Thoracic aorta (tissue), 2 donors: ENCODE measurements around the gene FARS2. TPM values are rescaled to one million over a fixed set of nuclear protein-coding genes. Genes with fewer than 3 reads are reported as not detected.

Experiments used
- ATAC-seq: fragments of 150-250 bp; one replicate; pipeline ENCODE4 v1.8.0; 2017; ENCODE audit warnings: low read depth; ENCODE audit not compliant: insufficient number of reproducible peaks, low FRiP score
- DNase-seq: peaks from one replicate; pipeline ENCODE4 v3.0.0-alpha.2; 2020; ENCODE audit warnings: low spot score
- H3K27ac ChIP-seq, 2 donors: fragments of 200-600 bp; sonication (generic); 1 replicate in 1 of 2; 2 replicates in 1 of 2; pipeline ENCODE4 v1.5.1; 2016; ENCODE audit warnings: mild to moderate bottlenecking in 2 of 2, moderate library complexity in 2 of 2
- H3K27me3 ChIP-seq: fragments of 200-600 bp; sonication (generic); replicated peaks from 2 replicates; pipeline ENCODE4 v1.6.0; 2016; ENCODE audit warnings: mild to moderate bottlenecking; ENCODE audit not compliant: insufficient read depth
- H3K36me3 ChIP-seq: fragments of 200-600 bp; sonication (generic); one replicate; pipeline ENCODE4 v1.5.1; 2016
- H3K4me1 ChIP-seq, 2 donors: fragments of 200-600 bp; sonication (generic); 1 replicate in 1 of 2; 2 replicates in 1 of 2; pipeline versions ENCODE4 v1.5.1 to v1.6.0; 2016; ENCODE audit warnings: low read depth in 2 of 2, mild to moderate bottlenecking in 1 of 2; ENCODE audit not compliant: control insufficient read depth in 1 of 2
- H3K4me3 ChIP-seq: fragments of 200-600 bp; sonication (generic); 2 replicates; pipeline ENCODE4 v1.5.1; 2016; ENCODE audit warnings: mild to moderate bottlenecking
- H3K9me3 ChIP-seq: fragments of 200-600 bp; sonication (generic); 2 replicates; pipeline ENCODE4 v1.5.1; 2016
- CTCF ChIP-seq: fragments of 200-600 bp; sonication (generic); IDR thresholded peaks from one replicate; pipeline ENCODE4 v1.5.1; 2019; ENCODE audit warnings: antibody characterized with exemption
- total RNA-seq, 2 donors: library from RNA; depleted of rRNA; stranded (reverse); fragments of >200 nt; gene quantifications; one replicate each; pipeline versions ENCODE4 v1.1.0 to v1.2.3, GENCODE V29; 2016

The FARS2 gene
- total RNA-seq, 2 donors from 2014 or later = 10.4 to 11.6 TPM

GRCh38 chr6:5472571-5472970 lies 211.3 kb downstream of the FARS2 start:
- no peak for TF ChIP-seq CTCF
- no peak for DNase-seq
- H3K4me3 ChIP-seq = no peak overlapping the region
- no peaks in the 10 kb centered on the region for H3K9me3 ChIP-seq
- no peak overlapping the region for H3K27ac ChIP-seq
- H3K27me3 ChIP-seq = no peaks in the 10 kb centered on the region
- H3K4me1 ChIP-seq = no peaks in the 10 kb centered on the region
- no peak for ATAC-seq
- H3K36me3 ChIP-seq = no peaks in the 10 kb centered on the region

- DNase-seq (no peak), ATAC-seq (no peak)
- no peaks in the 10 kb centered on the region for H3K4me1 ChIP-seq
- no peak overlapping the region for H3K27ac ChIP-seq
- no peak overlapping the region for H3K4me3 ChIP-seq
- H3K36me3 ChIP-seq = no peaks in the 10 kb centered on the region
- no peaks in the 10 kb centered on the region for H3K9me3 ChIP-seq
- no peak for TF ChIP-seq CTCF
- H3K27me3 ChIP-seq = no peaks in the 10 kb centered on the region
Measured at GRCh38 chr6:5475779-5476178, 214.5 kb downstream of the FARS2 start.

GRCh38 chr6:5478380-5478779 lies 217.1 kb downstream of the FARS2 start:
- no peak overlapping the region for H3K4me3 ChIP-seq
- DNase-seq (no peak), ATAC-seq (no peak)
- no peak overlapping the region for H3K27ac ChIP-seq
- no peaks in the 10 kb centered on the region for H3K9me3 ChIP-seq
- no peaks in the 10 kb centered on the region for H3K4me1 ChIP-seq
- TF ChIP-seq CTCF = no peak
- no peaks in the 10 kb centered on the region for H3K27me3 ChIP-seq
- no peaks in the 10 kb centered on the region for H3K36me3 ChIP-seq

GRCh38 chr6:5481033-5481432 lies 219.7 kb downstream of the FARS2 start:
- no peaks in the 10 kb centered on the region for H3K9me3 ChIP-seq
- no peaks in the 10 kb centered on the region for H3K4me1 ChIP-seq
- no peaks in the 10 kb centered on the region for H3K27me3 ChIP-seq
- H3K4me3 ChIP-seq = no peak overlapping the region
- no peak for TF ChIP-seq CTCF
- no peaks in the 10 kb centered on the region for H3K36me3 ChIP-seq
- DNase-seq (no peak), ATAC-seq (no peak)
- H3K27ac ChIP-seq = no peak overlapping the region

GRCh38 chr6:5481750-5482149 lies 220.4 kb downstream of the FARS2 start:
- no peaks in the 10 kb centered on the region for H3K36me3 ChIP-seq
- ATAC-seq = no peak

More at GRCh38 chr6:5481750-5482149, 220.4 kb downstream of the FARS2 start:
- H3K27me3 ChIP-seq = no peaks in the 10 kb centered on the region
- H3K4me3 ChIP-seq = no peak overlapping the region
- H3K4me1 ChIP-seq = no peaks in the 10 kb centered on the region
- TF ChIP-seq CTCF = no peak
- DNase-seq = no peak
- no peak overlapping the region for H3K27ac ChIP-seq
- H3K9me3 ChIP-seq = no peaks in the 10 kb centered on the region
